ENCODE results near the gene PTGER1.

PTGER1 gene

GRCh38 chr19:14473073-14473977, 1.8 kb downstream of the PTGER1 start:
- no peaks in the 10 kb centered on the region for H3K9me3 ChIP-seq
- H3K4me1 ChIP-seq (ENCODE audit: control insufficient read depth in 1 of 2, insufficient read depth in 1 of 2, low read depth in 1 of 2, low read length in 1 of 2): peaks cover 36 to 37% of the 10 kb centered on the region in 2 experiments
- H3K27ac ChIP-seq: no peak overlapping the region
- peaks cover 60% of the 10 kb centered on the region for H3K27me3 ChIP-seq
- H3K4me3 ChIP-seq (ENCODE audit: low read depth in 1 of 2, low read length in 1 of 2): no peak overlapping the region
- no peak for TF ChIP-seq CTCF (IDR thresholded peaks at IDR 0.05)
- H3K36me3 ChIP-seq: peaks cover 38% of the 10 kb centered on the region

DNA sequence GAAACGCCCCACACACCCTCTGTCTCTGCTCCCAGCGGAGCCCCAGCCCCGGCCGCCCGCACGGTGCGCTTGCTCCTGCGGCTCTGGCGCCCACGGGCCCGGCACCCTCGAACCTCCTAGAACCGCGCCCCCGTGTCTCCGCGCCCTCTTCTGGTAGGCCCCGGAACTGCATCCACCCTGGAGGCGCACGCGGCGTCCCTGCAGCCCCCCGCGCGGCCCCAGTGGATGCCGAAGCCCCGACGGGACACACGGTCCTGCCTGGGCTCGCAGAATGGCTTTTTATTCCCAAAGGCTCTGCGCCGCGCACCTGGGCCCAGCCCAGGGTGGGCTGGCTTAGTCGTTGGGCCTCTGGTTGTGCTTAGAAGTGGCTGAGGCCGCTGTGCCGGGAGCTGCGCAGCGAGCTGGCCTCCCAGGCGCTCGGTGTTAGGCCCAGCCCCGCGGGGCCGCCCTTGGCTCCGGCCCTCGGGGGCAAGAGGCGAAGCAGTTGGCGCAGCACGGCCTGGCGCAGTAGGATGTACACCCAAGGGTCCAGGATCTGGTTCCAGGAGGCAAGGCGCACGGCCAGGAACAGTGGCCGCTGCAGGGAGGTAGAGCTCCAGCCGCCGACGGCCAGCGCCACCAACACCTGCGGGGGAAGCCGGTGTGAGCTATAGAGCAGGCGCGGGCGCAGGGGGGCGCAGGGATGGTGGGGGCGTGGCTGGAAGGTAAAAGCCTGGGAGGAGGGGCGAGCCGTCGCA, 2.8 kb downstream of the PTGER1 start:
- peak; percentile 95 for TF ChIP-seq CTCF (IDR thresholded peaks at IDR 0.05)
- peak overlapping the region in 1 of 2 experiments; percentile 28 for H3K4me3 ChIP-seq (ENCODE audit: low read depth in 1 of 2, low read length in 1 of 2)
- H3K4me1 ChIP-seq (ENCODE audit: control insufficient read depth in 1 of 2, insufficient read depth in 1 of 2, low read depth in 1 of 2, low read length in 1 of 2): peaks cover 36 to 37% of the 10 kb centered on the region in 2 experiments
- no peak overlapping the region for H3K27ac ChIP-seq
- H3K36me3 ChIP-seq: peaks cover 47% of the 10 kb centered on the region
- H3K27me3 ChIP-seq: peaks cover 58% of the 10 kb centered on the region
- no peaks in the 10 kb centered on the region for H3K9me3 ChIP-seq

DNA sequence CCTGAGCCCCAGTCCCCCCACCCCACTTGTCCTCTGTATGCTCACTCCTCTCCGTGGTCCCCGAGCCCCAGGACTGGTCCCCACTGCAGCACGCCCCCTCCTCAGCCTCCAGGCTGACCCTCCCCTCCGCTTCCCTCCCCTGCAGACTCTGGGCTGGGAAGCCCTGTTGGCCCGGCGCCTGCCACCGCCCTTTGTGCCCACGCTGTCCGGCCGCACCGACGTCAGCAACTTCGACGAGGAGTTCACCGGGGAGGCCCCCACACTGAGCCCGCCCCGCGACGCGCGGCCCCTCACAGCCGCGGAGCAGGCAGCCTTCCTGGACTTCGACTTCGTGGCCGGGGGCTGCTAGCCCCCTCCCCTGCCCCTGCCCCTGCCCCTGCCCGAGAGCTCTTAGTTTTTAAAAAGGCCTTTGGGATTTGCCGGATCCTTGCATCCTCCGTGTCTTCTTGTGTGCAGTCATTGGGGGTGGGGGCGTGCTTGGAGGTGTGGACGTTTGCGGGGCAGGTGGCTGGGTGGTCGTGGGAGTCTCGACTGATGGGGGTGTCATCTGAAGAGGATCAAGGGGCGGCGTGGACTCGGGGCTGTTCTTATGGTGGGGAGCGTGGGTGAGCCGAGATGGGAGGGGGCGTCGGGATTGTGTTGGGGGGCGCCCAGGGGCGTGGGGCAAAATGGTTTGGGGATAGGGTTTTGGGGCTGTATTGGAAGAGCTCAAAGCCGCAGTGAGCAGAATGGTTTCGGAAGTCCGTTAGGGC, 3.5 kb downstream of the PTGER1 start:
- Histone ChIP-seq H3K27me3 (peaks cover 50% of the 10 kb centered on the region), H3K4me3 (ENCODE audit: low read depth in 1 of 2, low read length in 1 of 2) (peak overlapping the region in 1 of 2 experiments; percentile 28), H3K27ac (no peak overlapping the region), H3K36me3 (peaks cover 55% of the 10 kb centered on the region), H3K9me3 (no peaks in the 10 kb centered on the region), H3K4me1 (ENCODE audit: control insufficient read depth in 1 of 2, insufficient read depth in 1 of 2, low read depth in 1 of 2, low read length in 1 of 2) (peaks cover 31 to 32% of the 10 kb centered on the region in 2 experiments)
- no peak for TF ChIP-seq CTCF (IDR thresholded peaks at IDR 0.05)

GRCh38 chr19:14470031-14470876, 4.9 kb downstream of the PTGER1 start:
- TF ChIP-seq CTCF (IDR thresholded peaks at IDR 0.05): no peak
- Histone ChIP-seq H3K27ac (no peak overlapping the region), H3K27me3 (peaks cover 37% of the 10 kb centered on the region), H3K4me3 (ENCODE audit: low read depth in 1 of 2, low read length in 1 of 2) (no peak overlapping the region), H3K4me1 (ENCODE audit: control insufficient read depth in 1 of 2, insufficient read depth in 1 of 2, low read depth in 1 of 2, low read length in 1 of 2) (peaks cover 27 to 28% of the 10 kb centered on the region in 2 experiments), H3K36me3 (peaks cover 69% of the 10 kb centered on the region), H3K9me3 (no peaks in the 10 kb centered on the region)
